ENCODE data around the gene SLC35E1.
"Not testable (repeated sequence)": the region's sequence is repeated elsewhere in the genome, so short reads cannot be mapped to it uniquely, and the experiment has no call there.

The SLC35E1 gene

DNA sequence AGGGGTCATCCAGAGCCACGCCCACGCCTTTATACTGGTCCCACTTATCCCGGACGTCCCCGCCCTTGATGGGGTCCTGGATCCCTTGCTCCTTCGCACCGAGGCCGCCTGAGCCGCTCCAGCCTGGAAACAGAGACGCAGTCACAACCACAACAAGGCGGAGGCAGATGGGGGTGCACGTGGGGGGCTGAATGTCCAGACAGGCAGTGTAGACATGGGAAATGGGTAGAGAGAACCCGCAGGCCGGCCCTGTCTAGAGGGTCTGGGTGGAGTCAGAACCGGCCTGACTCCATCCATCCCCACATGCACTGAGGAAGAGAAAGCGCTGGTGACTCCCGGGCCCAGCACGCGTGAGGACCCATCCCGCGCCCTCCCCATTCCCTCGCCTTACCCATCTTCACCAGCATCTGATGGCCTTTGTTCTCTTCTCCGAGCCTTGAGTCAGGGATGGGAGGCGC is 53.0 kb downstream of the SLC35E1 start:
- TF ChIP-seq CTCF (IDR thresholded peaks at IDR 0.05; ENCODE audit: low read depth, low read length) = no peak
- DNase-seq (ENCODE audit: low read depth in 2 of 2) = no peak
- H3K4me3 ChIP-seq (replicated peaks in 1 of 2; ENCODE audit: low read depth in 2 of 2, low read length in 2 of 2) = no peak overlapping the region

- H3K4me3 ChIP-seq (replicated peaks in 1 of 2; ENCODE audit: low read depth in 2 of 2, low read length in 2 of 2) = no peak overlapping the region
- no peak for DNase-seq (ENCODE audit: low read depth in 2 of 2)
- no peak for TF ChIP-seq CTCF (IDR thresholded peaks at IDR 0.05; ENCODE audit: low read depth, low read length)
These were observed 53.6 kb downstream of the SLC35E1 start for GRCh38 chr19:16518483-16519229.

GRCh38 chr19:16518061-16518460 is 54.2 kb downstream of the SLC35E1 start:
- TF ChIP-seq CTCF (IDR thresholded peaks at IDR 0.05; ENCODE audit: low read depth, low read length) = no peak
- no peak overlapping the region for H3K4me3 ChIP-seq (replicated peaks in 1 of 2; ENCODE audit: low read depth in 2 of 2, low read length in 2 of 2)
- no peak for DNase-seq (ENCODE audit: low read depth in 2 of 2)

DNA sequence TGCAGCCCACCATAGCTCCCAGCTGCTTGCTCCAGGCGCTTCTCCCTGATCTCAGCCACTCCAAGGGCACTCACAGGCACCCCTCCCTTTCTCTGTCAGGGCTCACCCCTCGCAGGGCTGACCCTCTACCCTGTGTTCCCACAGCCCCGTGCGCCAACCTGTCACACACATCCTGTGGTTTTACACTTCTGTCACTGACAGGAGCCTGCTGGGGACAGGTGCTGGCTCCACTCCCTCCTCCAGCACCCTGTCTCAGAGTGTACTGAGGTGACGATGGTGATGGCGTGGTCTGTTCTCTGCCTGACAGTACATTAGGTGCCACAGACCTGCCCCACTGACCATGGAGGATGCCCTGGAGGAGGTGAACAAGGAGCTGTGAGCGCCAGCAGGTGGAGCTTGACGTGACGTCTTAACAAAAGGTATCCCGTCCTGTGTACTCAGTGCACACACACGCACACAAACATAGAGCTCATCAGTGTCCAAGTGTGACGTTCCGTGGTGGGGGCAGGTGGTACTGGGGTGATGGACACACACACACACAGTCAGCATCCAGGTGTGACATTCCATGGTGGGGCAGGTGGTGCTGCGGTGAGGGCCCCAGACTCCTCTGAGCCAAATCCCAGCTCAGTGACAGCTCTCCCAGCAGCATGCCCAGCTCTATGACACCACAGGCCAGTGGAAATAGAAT is 55.1 kb downstream of the SLC35E1 start:
- H3K4me3 ChIP-seq (replicated peaks in 1 of 2; ENCODE audit: low read depth in 2 of 2, low read length in 2 of 2) = no peak overlapping the region
- no peak for DNase-seq (ENCODE audit: low read depth in 2 of 2)
- no peak for TF ChIP-seq CTCF (IDR thresholded peaks at IDR 0.05; ENCODE audit: low read depth, low read length)

DNA sequence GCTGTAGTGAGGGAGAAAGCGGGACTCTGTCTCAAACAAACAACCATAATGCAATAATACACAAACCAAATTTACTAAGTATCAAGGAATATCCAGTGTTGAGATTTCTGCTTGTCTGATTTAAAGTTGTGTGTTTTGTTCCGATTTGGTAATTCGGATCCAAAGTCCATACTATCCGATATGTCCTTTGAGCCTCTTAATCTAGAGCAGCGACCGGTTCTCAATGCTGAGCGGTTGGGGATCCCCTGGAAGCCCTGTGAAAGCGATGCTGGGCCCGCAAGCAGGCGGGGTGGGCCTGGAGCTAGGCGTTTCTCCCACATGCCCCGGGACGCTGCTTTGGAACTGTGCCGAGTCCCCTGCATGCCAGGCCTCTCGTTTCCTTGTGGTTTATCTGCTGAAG is 55.8 kb downstream of the SLC35E1 start:
- no peak for TF ChIP-seq CTCF (IDR thresholded peaks at IDR 0.05; ENCODE audit: low read depth, low read length)
- no peak overlapping the region for H3K4me3 ChIP-seq (replicated peaks in 1 of 2; ENCODE audit: low read depth in 2 of 2, low read length in 2 of 2)
- no peak for DNase-seq (ENCODE audit: low read depth in 2 of 2)

- DNase-seq (ENCODE audit: low read depth in 2 of 2) = no peak
- TF ChIP-seq CTCF (IDR thresholded peaks at IDR 0.05; ENCODE audit: low read depth, low read length) = no peak
- H3K4me3 ChIP-seq (replicated peaks in 1 of 2; ENCODE audit: low read depth in 2 of 2, low read length in 2 of 2) = no peak overlapping the region
These were observed 57.7 kb downstream of the SLC35E1 start for GRCh38 chr19:16514383-16515019.

DNA sequence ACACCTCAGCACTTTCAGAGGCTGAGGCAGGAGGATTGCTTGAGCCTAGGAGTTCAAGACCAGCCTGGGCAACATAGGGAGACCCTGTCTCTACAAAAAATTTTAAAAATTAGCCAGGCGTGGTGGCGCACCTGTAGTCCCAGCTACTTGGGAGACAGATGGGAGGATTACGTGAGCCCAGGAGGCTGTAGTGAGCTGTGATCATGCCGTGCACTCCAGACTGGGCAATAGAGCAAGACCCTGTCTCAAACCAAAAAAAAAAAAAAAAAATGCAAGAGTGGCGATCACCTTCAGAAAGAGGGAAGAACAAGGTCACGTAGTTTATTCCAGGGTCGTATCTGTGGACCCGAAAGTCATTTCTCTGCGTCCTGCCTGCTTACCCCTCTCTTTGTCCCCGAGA is 59.6 kb downstream of the SLC35E1 start:
- H3K4me3 ChIP-seq (replicated peaks in 1 of 2; ENCODE audit: low read depth in 2 of 2, low read length in 2 of 2); DNase-seq (ENCODE audit: low read depth in 2 of 2): not testable (repeated sequence)

Data from cardiac fibroblast (primary cell).